Measurements from ENCODE around the gene MMP28.

Gene MMP28

GRCh38 chr17:35795007-35795870 is at the start of gene MMP28:
MMP28 (minus strand) TSS chr17:35795641; CDS start chr17:35795377, 264 bp downstream.
- DNase-seq: no peak

- no peak for DNase-seq
Observed at GRCh38 chr17:35844547-35844946, 49.1 kb upstream of the MMP28 start.

GRCh38 chr17:35843698-35844097 is 48.3 kb upstream of the MMP28 start:
- no peak for DNase-seq

- no peak for DNase-seq
Observed at GRCh38 chr17:35842239-35842638, 46.8 kb upstream of the MMP28 start.

- no peak for DNase-seq
Observed at GRCh38 chr17:35841505-35841904, 46.1 kb upstream of the MMP28 start.

- no peak for DNase-seq
Observed at GRCh38 chr17:35841101-35841500, 45.7 kb upstream of the MMP28 start.

GRCh38 chr17:35825206-35825605 is 29.8 kb upstream of the MMP28 start:
- DNase-seq: no peak

GRCh38 chr17:35821308-35821707 is 25.9 kb upstream of the MMP28 start:
- DNase-seq: no peak

- DNase-seq: no peak
Observed at GRCh38 chr17:35819455-35819854, 24.0 kb upstream of the MMP28 start.

- no peak for DNase-seq
Observed at GRCh38 chr17:35817196-35817595, 21.8 kb upstream of the MMP28 start.

GRCh38 chr17:35816723-35817122 is 21.3 kb upstream of the MMP28 start:
- no peak for DNase-seq

GRCh38 chr17:35812456-35812855 is 17.0 kb upstream of the MMP28 start:
- no peak for DNase-seq

GRCh38 chr17:35811759-35812158 is 16.3 kb upstream of the MMP28 start:
- no peak for DNase-seq

GRCh38 chr17:35809855-35810461 is 14.5 kb upstream of the MMP28 start:
- DNase-seq: no peak

- DNase-seq: peak; percentile 100
Observed at GRCh38 chr17:35808962-35809854, 13.8 kb upstream of the MMP28 start, which contains the start of gene TAF15. TAF15 (plus strand) TSS chr17:35809484; CDS start chr17:35809570, 86 bp downstream.

GRCh38 chr17:35808240-35808961 is 13.0 kb upstream of the MMP28 start:
- DNase-seq: no peak

- DNase-seq: peak; percentile 80
Observed at GRCh38 chr17:35807371-35808144, 12.1 kb upstream of the MMP28 start.

GRCh38 chr17:35804658-35805192 is 9.3 kb upstream of the MMP28 start:
- DNase-seq: peak; percentile 88

- DNase-seq: peak; percentile 50
Observed at GRCh38 chr17:35801583-35802224, 6.3 kb upstream of the MMP28 start.

GRCh38 chr17:35799942-35800341 is 4.5 kb upstream of the MMP28 start:
- DNase-seq: peak; percentile 41

GRCh38 chr17:35797918-35798317 is 2.5 kb upstream of the MMP28 start:
- no peak for DNase-seq

Data from fibroblast of skin of right quadriceps (primary cell).